Islet precursor cell (in vitro differentiated cells): ENCODE data around the gene TMC4.

Experiments
- DNase-seq: peaks from one replicate; pipeline ENCODE4 v3.0.0-alpha.2; 2018

TMC4 gene

DNA sequence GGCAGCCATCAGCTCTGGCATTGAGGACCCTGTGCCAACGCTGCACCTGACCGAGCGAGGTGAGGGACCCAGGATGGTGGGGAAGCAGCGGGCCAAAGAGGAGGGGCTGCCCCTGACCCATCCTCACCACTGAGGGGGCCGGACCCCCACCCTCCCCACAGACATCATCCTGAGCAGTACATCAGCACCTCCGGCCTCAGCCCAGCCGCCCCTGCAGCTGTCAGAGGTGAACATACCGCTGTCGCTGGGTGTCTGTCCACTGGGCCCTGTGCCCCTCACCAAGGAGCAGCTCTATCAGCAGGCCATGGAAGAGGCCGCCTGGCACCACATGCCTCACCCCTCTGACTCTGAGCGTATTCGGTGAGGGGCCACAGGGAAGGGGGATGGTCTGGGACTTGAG is 20.7 kb downstream of the TMC4 start:
- DNase-seq: no peak

DNA sequence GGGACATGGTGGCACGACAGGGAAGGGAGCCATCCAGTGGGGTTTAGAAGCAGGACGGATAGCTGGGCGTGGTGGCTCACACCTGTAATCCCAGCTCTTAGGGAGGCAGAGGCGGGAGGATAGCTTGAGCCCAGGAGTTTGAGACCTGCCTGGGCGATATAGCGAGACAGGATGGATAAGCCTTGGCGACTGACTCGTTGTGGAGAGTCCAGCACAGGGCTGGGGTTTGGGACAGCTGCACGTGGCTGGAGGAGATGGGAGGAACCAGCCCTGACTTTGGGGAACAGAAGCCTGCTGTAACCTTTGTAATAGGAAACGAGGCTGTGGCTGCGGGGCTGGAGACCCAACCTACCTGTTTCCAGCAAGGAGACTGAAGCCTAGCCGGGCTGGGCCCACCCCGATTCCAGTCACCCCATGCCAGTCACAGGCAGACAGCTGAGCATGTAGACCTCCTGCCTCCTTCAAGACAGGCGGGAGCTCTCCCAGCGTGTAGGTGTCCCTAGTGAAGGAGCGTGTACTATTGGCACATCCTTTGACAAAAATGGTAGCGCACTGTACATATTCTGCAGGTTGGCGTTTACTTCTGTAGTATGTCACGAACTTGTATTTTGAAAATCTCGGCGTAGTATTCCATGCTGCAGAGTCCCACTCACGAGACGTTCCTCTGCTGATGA is 21.5 kb downstream of the TMC4 start:
- DNase-seq: no peak

DNA sequence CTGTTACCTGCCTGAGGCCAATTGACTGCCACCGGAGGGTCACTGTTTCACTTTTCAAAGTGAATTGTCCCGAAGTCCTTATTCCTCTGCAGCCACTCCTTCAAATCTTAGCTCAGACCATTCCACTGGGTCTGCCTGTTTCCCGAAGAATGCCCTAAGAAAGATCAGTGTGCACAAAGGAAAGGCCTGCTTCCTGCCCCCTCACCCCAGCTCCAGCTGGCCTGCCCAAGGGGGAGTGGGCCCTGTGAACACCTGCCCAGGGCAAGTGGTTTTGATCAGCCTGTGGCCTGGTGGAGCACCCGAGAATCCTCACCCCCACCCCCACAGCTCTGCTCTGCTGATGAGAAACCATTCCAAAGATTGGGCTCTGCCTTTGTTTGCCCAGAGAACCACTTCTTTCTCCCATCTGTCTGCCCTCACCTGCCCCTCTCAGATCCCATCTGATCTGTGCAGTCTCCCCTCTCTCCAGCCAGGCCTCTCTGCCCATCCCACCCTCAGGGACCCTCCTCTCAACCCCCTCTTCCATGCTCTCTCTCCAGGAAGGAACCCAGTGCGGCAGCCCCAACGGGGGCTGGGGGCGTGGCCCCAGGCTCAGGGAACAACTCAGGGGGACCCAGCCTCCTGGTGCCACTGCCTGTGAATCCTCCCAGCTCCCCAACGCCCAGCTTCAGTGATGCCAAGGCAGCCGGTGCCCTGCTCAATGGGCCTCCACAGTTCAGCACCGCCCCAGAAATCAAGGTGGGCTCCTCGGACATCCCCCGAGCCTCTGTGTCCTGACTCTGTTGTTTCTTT is 23.7 kb downstream of the TMC4 start:
- DNase-seq: no peak

DNA sequence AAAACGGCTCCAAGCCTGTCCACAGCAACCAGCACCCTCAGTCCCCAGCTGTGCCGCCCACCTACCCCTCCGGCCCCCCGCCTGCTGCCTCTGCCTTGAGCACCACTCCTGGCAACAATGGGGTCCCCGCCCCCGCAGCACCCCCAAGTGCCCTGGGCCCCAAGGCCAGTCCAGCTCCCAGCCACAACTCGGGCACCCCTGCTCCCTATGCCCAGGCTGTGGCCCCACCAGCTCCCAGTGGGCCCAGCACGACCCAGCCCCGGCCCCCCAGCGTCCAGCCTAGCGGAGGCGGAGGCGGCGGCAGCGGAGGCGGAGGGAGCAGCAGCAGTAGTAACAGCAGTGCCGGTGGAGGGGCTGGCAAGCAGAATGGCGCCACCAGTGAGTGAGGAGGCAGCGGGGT is 24.8 kb downstream of the TMC4 start:
- no peak for DNase-seq

DNA sequence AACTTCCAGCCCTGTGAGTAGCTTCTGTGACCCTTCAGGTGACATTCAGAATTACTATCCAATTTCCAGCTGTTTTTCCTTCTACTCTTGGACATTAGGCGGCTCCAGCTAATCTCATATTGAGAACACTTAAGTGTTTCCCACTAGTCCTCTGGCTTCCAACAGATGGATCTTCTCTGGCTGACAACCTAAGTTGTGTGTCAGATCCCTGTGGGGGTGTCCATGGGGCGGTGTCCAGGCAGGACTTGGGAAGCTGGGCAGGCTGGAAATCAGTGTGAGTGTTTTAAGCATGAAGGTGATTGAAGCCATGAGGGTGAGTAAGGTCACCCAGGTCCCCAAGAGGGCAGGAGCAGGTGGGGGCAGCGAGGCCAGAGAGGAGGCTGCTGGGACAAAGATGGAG is 25.3 kb downstream of the TMC4 start:
- no peak for DNase-seq

DNA sequence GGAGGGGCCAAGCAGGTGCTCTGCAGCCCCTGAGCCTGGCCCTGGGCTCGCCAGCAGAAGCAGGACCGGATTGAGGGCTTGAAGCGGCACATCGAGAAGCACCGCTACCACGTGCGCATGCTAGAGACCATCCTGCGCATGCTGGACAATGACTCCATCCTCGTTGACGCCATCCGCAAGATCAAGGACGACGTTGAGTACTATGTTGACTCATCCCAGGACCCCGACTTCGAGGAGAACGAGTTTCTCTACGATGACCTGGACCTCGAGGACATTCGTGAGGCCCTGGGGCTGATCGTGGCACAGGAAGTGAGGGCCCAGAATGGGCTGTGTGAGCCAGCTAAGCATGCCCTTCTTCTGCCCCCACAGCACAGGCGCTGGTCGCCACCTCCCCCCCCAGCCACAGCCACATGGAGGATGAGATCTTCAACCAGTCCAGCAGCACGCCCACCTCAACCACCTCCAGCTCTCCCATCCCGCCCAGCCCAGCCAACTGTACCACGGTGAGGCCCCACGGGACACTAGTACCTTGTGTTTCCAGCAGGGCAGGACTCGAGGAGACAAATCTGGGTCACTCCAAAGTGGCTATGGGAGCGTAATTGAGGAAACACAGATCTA is 27.3 kb downstream of the TMC4 start:
- no peak for DNase-seq

DNA sequence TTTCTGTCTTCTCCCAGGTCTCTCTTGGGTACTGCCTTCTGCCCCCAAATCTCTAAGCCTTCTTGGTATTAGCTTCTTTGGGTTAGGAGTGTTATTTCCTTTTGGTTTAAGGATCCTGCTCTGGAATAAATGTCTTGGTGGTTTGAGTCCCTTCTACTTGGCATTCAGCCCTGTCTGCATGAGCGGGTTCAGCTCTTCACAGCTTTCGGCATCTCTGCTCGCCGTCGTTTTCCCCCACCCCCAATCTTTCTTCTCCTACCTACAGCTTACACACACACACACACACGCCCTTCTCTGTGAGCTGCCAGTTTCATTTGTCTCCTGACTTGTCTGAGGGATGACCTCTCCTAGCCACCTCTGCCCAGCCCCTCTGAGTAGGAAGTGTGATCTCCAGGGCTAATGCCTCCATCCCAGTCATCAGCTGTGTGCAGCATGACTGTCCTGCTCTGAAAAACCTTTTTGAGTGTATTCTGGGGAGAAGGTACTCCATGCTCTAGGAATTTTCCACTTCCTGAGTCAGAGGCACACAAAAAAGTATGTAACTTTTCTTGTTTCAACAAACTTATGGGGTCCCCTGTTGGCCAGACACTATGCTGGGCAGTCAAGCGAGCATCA is 30.7 kb downstream of the TMC4 start:
- DNase-seq: no peak

DNA sequence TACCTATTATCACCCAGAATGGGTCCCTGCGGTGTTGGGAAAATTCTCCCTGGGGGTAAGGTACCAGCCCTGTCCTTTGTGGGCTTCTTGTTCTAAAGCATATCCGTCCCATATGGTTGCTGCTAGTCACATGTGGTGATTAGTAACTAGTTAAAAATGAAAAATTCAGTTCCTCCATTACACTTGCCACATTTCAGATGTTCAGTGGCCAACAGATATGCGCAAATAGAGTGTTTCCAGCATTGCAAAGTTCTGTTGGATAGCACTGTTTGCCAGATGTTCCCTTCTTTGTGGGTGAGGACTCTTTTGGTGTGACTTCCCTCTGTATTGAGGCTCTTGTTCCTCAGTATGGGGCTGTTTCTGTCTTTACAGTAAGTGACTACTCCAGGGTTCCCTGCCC is 31.6 kb downstream of the TMC4 start:
- no peak for DNase-seq

DNA sequence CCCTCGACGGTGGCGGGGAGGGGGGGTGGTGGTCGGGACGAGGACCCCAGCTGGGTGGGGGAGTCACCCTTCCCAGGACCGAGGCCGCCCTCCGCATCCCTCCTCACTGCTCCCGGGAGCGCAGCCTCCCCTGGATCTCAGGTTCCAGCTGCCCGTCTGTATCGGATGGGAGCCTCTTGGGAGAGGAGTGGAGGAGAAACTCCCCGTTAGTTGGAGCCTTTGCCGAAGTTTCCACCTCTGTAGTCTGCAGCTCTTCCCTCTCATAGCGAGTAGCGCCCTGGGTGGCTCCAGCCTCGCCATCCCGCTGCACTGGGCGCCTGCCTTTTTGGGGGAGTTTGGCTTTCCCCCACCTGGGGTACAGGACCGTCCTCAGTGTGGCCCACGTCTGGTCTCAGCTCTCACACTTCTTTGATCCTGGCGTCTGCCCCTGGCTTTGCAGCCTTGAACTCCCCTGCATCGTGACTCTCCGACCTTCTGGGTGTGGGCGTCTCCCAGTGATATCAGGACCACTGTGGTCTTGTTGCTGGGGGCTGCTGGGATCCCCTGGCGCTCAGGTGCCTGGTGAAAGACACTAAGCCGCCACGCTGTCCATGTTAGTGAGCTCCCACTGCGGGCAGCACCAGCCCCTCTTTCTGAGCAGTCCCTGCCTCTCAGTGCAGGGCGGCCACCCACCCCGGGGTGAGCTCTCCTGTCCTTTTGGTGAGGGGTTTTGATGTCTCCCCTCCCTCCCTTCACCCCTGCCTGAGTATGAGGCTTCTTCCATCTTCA is 34.3 kb downstream of the TMC4 start:
- no peak for DNase-seq

DNA sequence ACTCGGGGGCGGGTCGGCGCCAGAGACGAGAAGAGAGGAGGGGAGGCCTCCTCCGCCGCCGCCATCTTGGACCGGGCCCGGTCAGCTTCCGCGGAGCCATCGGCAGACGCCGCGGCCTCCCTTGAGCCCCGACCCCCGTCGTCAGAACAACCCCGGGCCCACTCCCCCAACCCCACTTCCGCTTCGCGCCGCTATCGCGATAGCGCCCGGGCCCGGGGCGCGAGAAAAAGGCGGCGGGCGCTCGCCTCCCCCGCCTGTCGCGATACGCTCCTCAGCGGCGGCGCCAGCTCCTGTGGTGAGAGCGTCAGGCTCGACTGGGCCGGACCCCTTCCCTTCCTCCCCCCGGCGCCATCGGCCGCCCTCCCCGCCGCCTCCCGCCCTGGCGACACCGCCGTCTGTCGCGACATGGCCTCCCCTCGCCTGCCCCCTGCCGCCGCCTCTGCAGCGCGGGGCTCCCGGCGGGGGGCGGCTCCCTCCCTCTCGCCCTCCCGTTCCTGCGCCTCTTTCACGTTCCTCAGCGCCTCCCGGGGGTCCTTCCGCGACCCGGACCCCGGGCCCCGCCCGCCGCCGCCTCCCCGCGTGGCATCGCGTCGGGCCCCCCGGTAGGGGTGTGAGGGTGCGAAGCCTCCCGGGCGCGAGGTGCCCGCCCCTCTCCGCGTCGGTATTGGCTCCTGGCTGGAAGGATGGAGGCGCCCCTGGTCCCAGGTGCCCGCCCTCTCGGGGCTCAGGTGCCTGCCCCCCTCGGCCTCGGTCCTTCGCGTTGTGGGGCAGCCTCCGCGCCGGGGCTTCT is 35.1 kb downstream of the TMC4 start, which contains the start of gene CNOT3:
Gene CNOT3, plus strand, starts transcription at position 64 of the 790 bp plus-strand sequence. CDS start 5,217 bp downstream, outside the sequence.
- DNase-seq: no peak

DNA sequence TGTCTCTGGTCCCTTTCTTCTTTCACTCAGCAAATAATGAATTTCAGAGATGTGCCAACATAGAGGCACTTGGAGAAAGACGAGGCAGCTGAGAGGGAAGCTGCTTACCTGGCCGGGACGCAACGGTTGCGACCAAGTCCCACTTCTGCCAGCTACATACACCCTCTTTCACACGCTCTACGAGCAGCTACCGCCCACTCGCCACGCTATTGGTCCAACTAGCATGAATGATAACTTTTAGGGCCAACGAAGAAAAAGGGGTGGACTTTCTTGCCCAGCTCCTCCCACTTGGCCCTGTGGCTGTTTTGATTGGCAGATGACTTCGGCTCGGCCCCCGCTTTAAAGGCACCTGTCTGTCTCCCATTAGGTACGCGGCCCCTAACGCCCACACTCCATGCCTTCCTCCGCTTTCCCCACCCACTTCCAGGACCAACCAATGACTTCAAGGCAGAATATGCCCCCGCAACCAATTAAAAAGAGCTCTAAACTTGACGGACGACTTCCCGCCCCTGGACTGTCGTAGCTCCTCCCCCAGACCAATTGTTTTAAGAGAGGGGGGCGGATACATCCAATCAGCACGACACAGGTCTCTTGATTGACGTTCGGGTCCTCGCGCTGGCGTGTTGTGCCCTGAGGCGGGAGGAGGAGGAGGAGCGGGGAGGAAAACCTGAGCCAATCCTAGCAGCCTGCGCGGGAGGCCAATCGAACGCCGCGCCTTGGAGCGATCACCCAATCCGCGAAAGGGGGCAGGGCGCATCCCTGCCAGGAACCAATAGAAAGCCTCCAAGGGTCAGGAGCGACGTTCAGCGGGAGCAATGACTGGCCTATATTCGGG is 35.9 kb downstream of the TMC4 start:
- DNase-seq: peak; percentile 100

DNA sequence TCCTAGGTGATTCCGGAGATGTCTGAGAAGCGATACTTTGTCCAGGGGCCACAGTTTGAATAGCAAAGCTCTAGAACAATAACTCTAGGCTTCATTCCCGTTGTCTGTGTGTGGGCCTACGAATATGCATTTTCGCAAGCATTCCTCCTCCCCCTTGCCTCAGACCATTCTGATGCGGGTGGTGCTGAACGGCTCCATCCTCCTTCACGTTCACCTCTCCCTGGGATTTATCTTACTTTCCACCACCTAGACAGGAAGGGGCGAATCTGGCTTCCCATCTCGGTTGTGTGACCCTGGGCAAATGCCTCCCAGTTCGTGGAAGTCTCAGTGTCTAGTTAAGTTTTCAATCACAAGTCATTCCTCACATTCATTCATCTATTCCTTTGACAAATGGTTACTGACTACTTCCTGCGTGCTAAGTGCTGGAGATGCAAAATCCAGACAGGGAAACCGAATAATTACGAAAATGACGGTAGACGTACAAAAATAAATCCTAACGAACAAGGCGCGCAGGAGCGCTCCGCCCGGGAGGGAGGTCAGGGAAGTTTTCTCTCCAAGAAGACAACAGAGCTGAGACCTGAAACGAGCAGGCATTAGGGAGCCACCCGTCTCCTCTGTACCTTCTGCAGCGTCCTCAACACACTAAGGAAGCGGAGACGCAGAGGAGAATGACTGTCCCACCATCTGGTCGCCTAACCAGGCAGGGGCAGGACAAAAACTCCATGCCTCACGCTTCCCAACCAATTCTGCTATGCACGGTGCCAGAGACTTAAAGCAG is 36.7 kb downstream of the TMC4 start:
- no peak for DNase-seq

DNA sequence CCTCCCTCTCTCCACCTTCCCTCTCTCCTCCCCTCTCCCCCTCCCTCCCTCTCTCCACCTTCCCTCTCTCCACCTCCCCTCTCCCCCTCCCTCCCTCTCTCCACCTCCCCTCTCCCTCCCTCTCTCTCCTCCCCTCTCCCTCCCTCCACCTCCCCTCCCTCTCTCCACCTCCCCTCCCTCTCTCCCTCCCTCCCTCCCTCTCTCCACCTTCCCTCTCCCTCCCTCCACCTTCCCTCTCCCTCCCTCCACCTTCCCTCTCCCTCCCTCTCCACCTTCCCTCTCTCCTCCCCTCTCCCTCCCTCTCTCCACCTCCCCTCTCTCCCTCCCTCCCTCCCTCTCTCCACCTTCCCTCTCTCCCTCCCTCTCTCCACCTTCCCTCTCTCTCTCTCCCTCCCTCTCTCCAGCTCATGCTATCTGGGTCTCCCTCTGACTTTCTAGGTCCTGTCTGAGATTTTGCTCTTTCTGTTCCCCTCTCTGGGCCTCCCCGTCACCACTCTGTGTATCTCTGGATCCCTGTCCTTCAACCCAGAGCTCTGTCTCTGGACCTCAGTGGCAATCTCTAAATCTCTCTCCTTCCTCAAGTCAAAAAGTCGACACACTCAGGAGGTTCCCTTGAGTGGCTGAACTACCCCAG is 38.9 kb downstream of the TMC4 start:
- DNase-seq: no peak

DNA sequence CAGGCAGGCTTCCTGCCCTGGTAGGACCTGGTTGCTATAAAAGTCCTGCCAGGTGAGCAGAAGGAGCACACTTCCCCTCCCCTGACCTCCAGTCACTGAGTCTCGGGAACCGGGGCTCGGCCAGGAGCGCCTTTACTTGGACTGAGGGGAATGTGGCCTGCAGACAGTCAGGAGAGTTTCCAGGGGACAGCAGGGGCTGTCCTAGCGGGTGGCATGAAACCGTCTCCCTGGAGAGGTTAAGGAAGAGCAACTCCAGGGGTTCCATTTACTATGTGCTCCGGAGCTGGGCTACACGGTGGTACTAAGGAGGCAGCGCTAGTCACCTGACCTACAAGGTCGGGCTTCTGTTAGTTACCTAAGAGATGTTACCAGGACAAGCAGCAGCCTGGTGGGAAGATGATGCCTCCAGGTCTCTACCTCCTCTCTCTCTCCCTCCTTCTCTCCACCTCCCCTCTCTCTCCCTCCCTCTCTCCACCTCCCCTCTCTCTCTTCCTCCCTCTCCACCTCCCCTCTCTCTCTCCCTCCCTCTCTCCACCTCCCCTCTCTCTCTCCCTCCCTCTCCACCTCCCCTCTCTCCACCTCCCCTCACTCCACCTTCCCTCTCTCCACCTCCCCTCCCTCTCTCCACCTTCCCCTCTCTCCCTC is 39.5 kb downstream of the TMC4 start:
- peak; percentile 89 for DNase-seq

DNA sequence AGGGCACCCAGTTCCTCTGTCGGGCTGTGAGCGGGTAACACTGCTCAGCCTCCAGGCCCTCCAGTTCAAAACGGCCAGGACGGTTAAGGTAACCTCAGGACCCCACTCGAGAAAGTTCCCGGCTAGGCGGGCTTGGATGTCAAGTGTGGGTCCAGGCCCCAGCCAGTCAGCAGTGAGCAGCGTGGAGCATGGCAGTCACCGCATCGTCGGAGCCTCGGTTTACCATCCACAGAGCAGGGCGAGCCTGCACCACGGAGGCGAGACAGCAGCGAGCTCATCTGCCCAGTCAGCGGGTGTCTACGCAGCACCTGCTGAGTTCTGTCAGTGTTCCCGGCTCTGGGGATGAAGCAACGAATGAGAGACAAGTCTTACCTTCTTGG is 43.4 kb downstream of the TMC4 start:
- DNase-seq: no peak

DNA sequence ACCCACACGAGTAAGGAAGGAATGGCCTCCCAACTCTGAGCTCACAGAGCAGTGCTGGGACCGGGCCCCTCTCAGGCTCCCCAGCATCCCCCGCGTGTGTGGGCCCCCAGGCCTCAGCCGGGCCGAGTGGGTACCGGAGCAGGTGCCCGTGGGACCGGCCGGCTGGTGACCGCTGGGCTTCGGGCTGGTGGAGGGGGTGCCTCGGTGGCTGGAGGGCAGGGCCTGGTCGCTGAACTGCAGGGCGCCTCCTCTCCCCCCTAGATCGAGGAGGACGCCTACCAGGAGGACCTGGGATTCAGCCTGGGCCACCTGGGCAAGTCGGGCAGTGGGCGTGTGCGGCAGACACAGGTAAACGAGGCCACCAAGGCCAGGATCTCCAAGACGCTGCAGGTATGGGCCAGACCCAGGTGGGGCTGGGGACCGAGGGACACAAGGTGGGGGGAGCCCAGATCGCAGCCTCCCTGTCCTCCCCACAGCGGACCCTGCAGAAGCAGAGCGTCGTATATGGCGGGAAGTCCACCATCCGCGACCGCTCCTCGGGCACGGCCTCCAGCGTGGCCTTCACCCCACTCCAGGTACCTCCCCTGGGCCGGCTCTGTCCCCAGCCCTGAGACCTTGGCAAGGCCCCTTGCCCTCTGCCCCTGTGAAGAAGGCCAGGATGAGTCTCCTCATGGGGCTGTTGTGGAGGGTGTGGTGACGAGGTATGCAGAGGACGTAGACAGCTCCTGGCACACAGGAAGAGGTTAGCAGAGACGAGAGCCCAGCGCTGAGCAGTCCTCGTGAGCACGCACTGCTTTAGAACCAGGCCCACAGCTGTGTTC is 44.0 kb downstream of the TMC4 start:
- DNase-seq: no peak

DNA sequence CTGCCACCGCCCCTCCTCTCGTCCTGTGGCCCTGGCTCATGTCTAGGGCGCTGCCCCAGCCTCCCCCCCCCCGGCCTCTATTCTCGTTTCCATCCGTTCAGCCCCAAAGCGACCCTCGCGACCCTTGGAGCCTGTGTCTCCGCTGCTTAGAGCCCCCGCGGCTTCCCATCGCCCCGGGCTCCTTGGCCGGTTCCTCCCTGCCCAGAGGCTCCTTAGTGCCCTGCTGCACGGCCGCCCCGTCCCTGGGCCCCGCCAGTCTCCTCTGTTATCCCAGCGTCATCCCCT is 44.6 kb downstream of the TMC4 start:
- no peak for DNase-seq

DNA sequence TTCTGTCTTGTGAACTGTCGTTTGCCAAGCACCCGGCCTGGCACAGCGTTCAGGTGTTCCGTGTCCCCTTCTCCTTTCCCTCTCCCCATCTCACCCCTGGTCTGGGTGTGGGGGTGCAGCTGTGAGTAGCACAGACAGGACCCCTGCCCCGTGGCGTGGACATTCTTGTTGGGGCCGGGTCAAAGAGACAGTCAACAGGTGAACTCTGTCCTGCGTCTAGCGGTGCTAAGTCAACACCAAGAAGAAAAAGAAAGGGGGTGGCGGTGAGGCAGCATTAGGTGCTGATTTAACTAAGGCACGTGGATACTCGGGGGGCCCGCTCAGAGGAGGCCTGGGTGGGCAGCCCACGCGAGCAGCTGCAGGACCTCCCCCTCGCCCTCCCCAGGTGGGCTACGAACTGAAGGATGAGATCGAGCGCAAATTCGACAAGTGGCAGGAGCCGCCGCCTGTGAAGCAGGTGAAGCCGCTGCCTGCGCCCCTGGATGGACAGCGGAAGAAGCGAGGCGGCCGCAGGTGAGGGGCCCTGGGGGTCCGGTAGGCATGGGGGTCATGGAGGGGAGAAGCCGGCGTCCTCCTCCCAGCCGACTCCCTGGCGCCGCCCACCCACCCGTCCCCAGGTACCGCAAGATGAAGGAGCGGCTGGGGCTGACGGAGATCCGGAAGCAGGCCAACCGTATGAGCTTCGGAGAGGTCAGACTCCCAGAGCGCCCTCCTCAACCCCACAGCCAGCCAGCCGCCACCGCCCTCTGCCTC is 45.1 kb downstream of the TMC4 start:
- DNase-seq: no peak
